ENCODE data around the gene PMVK.

DNA sequence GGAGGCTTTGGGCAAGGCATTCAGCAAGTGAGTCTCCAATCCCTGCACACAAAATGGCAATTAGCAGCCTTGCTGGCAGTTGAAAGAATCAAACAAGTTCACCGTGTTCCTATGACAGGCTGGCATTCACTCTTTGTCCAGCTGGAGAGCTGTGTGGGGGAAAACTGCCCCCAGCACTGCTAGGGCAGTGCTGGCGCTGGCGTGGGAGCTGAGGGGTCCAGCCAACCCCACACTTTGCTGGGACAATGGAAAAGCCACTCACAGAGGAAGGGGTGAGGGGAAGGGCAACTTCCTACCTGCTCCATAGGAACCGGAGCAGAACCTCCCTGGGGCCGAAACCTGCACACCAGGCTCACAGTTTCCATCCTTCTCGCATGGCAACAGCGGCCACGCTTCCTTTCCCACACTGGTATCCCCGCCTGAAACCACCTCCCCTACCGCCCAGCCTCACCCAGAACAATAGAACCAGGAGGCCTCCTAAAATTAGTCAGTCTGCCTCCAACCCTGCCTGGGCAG, 39.7 kb downstream of the PMVK start:
- TF ChIP-seq, protein P1, sequence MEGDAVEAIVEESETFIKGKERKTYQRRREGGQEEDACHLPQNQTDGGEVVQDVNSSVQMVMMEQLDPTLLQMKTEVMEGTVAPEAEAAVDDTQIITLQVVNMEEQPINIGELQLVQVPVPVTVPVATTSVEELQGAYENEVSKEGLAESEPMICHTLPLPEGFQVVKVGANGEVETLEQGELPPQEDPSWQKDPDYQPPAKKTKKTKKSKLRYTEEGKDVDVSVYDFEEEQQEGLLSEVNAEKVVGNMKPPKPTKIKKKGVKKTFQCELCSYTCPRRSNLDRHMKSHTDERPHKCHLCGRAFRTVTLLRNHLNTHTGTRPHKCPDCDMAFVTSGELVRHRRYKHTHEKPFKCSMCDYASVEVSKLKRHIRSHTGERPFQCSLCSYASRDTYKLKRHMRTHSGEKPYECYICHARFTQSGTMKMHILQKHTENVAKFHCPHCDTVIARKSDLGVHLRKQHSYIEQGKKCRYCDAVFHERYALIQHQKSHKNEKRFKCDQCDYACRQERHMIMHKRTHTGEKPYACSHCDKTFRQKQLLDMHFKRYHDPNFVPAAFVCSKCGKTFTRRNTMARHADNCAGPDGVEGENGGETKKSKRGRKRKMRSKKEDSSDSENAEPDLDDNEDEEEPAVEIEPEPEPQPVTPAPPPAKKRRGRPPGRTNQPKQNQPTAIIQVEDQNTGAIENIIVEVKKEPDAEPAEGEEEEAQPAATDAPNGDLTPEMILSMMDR (conservative IDR thresholded peaks at IDR 0.05) = no peak
- no peak for TF ChIP-seq EZH2 (IDR thresholded peaks at IDR 0.05; ENCODE audit: low read depth)

All from PC-9 (cell line).